ENCODE measurements around the gene INVS. TPM values are rescaled to one million over a fixed set of nuclear protein-coding genes. Genes with fewer than 3 reads are reported as not detected.
"Not testable (repeated sequence)": the region's sequence is repeated elsewhere in the genome, so short reads cannot be mapped to it uniquely, and the experiment has no call there.

The INVS gene
- polyA plus RNA-seq, 1 of the 3 experiments (the other 2 are of a cell fraction): 8.1 TPM

DNA sequence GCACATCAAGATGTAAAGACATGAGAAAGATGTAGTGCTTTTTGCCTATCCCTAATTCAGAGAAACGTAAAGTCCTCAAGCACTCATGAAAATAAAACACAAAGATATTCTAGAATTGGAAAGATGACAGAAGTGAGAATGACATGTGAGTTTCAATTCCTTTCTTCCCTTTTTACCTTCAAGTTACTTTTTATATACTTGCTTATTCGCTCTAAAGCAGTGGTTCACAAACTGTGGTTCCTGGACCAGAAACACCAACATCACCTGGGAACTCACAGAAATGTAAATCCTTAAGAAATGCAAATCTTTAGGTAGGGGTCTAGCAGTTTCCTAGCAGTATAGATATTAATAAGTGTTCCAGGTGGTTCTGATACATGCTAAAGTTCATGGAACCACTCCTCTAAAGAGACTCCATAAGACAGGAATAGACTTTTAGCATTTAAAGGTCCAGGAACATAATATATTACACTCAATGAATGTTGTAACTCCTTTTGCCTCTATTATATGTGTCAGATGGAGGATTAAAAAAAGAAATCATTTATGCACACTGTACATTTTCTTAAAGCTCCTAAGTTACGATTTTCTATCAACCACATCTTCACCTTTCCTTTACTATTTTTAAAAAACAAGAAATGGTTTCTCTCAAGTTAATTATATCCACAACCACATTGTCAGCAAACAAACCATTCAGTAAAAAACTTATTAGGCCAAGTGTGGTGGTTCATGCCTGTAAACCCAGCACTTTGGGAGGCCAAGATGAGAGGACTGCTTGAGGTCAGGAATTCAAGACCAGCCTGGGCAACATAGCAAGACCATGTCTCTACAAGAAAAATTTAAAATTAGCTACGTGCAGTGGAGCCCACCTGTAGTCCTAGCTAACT is 40.1 kb upstream of the INVS start (continued):
- TF ChIP-seq CHD2 (IDR thresholded peaks at IDR 0.05; ENCODE audit: low read length, partially characterized antibody) (no peak), FOXJ3 (CRISPR knock-in tag; IDR thresholded peaks at IDR 0.05) (no peak), NRF1 (IDR thresholded peaks at IDR 0.05; ENCODE audit: low read depth, low read length) (no peak)

DNA sequence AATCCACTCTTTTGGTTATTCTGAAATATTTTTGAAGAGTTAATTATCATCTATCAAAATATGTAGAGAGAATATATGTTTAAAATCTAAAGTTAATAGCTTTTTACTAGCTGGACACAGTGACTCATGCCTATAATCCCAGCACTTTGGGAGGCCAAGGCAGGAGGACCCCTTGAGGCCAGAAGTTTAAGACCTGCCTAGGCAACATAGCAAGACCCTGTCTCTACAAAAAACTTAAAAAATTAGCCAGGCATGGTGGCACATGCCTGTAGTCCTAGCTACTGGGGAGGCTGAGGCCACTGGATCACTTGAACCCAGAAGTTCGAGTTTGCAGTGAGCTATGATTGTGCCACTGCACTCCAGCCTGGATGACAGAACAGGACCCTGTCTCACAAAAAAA is 36.4 kb upstream of the INVS start:
- H3F3A ChIP-seq (replicated peaks; ENCODE audit: insufficient read depth); H2AFZ ChIP-seq (ENCODE audit: low read depth); H3K4me2 ChIP-seq; H3K4me3 ChIP-seq (ENCODE audit: low read depth in 2 of 2, low read length in 1 of 2); H4K20me1 ChIP-seq (ENCODE audit: insufficient read depth); H3K9me2 ChIP-seq; POLR2A ChIA-PET; H3K9me3 ChIP-seq; H3K4me1 ChIP-seq (ENCODE audit: control insufficient read depth in 1 of 2, insufficient read depth in 2 of 2, low read depth in 1 of 2, low read length in 1 of 2); H3K27me3 ChIP-seq (ENCODE audit: insufficient read depth); H3K9ac ChIP-seq; DNase-seq; H3K27ac ChIP-seq (ENCODE audit: low read depth in 2 of 2, low read length in 1 of 2): not testable (repeated sequence)
- WGBS (ENCODE audit: low lambda C conversion rate): 92% methylated on average over 1 of the region's 1 CpG
- peaks cover 47% of the 10 kb centered on the region for H3K79me2 ChIP-seq (ENCODE audit: insufficient read depth)
- CTCF ChIA-PET: interaction anchor here (0.8 kb wide), 1 partner anchor 34 kb away, joined by 3 read pairs; no protein-coding TSS in a partner anchor
- peaks cover 14 to 29% of the 10 kb centered on the region in 2 experiments for H3K36me3 ChIP-seq (replicated peaks in 1 of 2; ENCODE audit: control insufficient read depth in 1 of 2, insufficient read depth in 2 of 2, low read length in 1 of 2)

DNA sequence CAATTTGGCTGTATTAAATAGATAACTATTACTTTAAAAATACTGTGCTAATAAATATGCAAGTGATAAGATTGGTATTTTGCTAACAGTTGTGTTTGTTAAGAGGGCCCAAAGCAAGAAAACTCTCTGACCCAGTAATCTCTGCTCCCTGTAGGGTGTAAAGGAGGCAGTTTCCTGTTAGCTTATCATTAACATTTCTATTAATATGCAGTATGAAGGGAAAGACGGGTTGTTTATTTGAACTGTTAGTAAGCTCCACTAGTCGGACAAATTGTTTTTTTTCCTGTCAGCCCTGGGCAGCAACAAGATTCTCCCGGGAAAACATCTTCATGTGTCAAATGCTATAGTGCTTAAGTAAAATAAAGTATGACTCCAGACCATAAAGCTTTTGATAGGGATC is 35.9 kb upstream of the INVS start:
- H3F3A ChIP-seq (replicated peaks; ENCODE audit: insufficient read depth): peaks cover 3% of the 10 kb centered on the region
- H3K9ac ChIP-seq: no peak overlapping the region
- no peak overlapping the region for H2AFZ ChIP-seq (ENCODE audit: low read depth)
- DNase-seq: no peak
- peaks cover 45% of the 10 kb centered on the region for H3K79me2 ChIP-seq (ENCODE audit: insufficient read depth)
- H3K4me1 ChIP-seq (ENCODE audit: control insufficient read depth in 1 of 2, insufficient read depth in 2 of 2, low read depth in 1 of 2, low read length in 1 of 2): peaks cover 0 to 8% of the 10 kb centered on the region in 2 experiments; a peak in 1 of 4 replicates
- H3K27ac ChIP-seq (ENCODE audit: low read depth in 2 of 2, low read length in 1 of 2): no peak overlapping the region
- no peaks in the 10 kb centered on the region for H4K20me1 ChIP-seq (ENCODE audit: insufficient read depth)
- TF ChIP-seq, protein P1, sequence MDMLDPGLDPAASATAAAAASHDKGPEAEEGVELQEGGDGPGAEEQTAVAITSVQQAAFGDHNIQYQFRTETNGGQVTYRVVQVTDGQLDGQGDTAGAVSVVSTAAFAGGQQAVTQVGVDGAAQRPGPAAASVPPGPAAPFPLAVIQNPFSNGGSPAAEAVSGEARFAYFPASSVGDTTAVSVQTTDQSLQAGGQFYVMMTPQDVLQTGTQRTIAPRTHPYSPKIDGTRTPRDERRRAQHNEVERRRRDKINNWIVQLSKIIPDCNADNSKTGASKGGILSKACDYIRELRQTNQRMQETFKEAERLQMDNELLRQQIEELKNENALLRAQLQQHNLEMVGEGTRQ (IDR thresholded peaks at IDR 0.05; ENCODE audit: borderline replicate concordance, low read depth, low read length): no peak
- TF ChIP-seq MXI1 (IDR thresholded peaks at IDR 0.05; ENCODE audit: low read depth, low read length): no peak
- TF ChIP-seq, protein P2, sequence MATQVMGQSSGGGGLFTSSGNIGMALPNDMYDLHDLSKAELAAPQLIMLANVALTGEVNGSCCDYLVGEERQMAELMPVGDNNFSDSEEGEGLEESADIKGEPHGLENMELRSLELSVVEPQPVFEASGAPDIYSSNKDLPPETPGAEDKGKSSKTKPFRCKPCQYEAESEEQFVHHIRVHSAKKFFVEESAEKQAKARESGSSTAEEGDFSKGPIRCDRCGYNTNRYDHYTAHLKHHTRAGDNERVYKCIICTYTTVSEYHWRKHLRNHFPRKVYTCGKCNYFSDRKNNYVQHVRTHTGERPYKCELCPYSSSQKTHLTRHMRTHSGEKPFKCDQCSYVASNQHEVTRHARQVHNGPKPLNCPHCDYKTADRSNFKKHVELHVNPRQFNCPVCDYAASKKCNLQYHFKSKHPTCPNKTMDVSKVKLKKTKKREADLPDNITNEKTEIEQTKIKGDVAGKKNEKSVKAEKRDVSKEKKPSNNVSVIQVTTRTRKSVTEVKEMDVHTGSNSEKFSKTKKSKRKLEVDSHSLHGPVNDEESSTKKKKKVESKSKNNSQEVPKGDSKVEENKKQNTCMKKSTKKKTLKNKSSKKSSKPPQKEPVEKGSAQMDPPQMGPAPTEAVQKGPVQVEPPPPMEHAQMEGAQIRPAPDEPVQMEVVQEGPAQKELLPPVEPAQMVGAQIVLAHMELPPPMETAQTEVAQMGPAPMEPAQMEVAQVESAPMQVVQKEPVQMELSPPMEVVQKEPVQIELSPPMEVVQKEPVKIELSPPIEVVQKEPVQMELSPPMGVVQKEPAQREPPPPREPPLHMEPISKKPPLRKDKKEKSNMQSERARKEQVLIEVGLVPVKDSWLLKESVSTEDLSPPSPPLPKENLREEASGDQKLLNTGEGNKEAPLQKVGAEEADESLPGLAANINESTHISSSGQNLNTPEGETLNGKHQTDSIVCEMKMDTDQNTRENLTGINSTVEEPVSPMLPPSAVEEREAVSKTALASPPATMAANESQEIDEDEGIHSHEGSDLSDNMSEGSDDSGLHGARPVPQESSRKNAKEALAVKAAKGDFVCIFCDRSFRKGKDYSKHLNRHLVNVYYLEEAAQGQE (IDR thresholded peaks at IDR 0.05; ENCODE audit: low read depth, low read length): no peak
- TF ChIP-seq EZH2phosphoT487 (IDR thresholded peaks at IDR 0.05; ENCODE audit: borderline replicate concordance, low read depth): no peak
- no peak for TF ChIP-seq RCOR1 (IDR thresholded peaks at IDR 0.05; ENCODE audit: low read length)
- no peak for TF ChIP-seq RXRA (IDR thresholded peaks at IDR 0.05; ENCODE audit: borderline replicate concordance, low read depth)
- TF ChIP-seq TAF1 (IDR thresholded peaks at IDR 0.05; ENCODE audit: borderline replicate concordance, low read depth, low read length): no peak
- TF ChIP-seq JUND (IDR thresholded peaks at IDR 0.05): no peak
- TF ChIP-seq NFIC (IDR thresholded peaks at IDR 0.05; ENCODE audit: borderline replicate concordance): no peak
- no peak for TF ChIP-seq CHD2 (IDR thresholded peaks at IDR 0.05; ENCODE audit: low read length, partially characterized antibody)
- no peak for TF ChIP-seq FOXM1 (IDR thresholded peaks at IDR 0.05; ENCODE audit: low read depth)
- TF ChIP-seq RAD21 (IDR thresholded peaks at IDR 0.05; ENCODE audit: low read length): no peak
- TF ChIP-seq RFX5 (IDR thresholded peaks at IDR 0.05; ENCODE audit: low read length): no peak
- TF ChIP-seq, protein P3, sequence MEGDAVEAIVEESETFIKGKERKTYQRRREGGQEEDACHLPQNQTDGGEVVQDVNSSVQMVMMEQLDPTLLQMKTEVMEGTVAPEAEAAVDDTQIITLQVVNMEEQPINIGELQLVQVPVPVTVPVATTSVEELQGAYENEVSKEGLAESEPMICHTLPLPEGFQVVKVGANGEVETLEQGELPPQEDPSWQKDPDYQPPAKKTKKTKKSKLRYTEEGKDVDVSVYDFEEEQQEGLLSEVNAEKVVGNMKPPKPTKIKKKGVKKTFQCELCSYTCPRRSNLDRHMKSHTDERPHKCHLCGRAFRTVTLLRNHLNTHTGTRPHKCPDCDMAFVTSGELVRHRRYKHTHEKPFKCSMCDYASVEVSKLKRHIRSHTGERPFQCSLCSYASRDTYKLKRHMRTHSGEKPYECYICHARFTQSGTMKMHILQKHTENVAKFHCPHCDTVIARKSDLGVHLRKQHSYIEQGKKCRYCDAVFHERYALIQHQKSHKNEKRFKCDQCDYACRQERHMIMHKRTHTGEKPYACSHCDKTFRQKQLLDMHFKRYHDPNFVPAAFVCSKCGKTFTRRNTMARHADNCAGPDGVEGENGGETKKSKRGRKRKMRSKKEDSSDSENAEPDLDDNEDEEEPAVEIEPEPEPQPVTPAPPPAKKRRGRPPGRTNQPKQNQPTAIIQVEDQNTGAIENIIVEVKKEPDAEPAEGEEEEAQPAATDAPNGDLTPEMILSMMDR (IDR thresholded peaks at IDR 0.05): no peak
- no peak for TF ChIP-seq GABPA (IDR thresholded peaks at IDR 0.05; ENCODE audit: low read depth)
- TF ChIP-seq POLR2AphosphoS5 (IDR thresholded peaks at IDR 0.05; ENCODE audit: low read depth, low read length): no peak
- no peak for TF ChIP-seq SIN3A (IDR thresholded peaks at IDR 0.05; ENCODE audit: borderline replicate concordance, low read depth, low read length)
- H3K27me3 ChIP-seq (ENCODE audit: insufficient read depth): no peaks in the 10 kb centered on the region
- ChIA-PET CTCF (interaction anchor here (0.8 kb wide), 1 partner anchor 34 kb away, joined by 3 read pairs; no protein-coding TSS in a partner anchor), POLR2A (no interaction called here)
- H3K9me2 ChIP-seq: no peaks in the 10 kb centered on the region
- no peaks in the 10 kb centered on the region for H3K9me3 ChIP-seq
- no peak overlapping the region for H3K4me3 ChIP-seq (ENCODE audit: low read depth in 2 of 2, low read length in 1 of 2)
- peaks cover 14 to 24% of the 10 kb centered on the region in 2 experiments for H3K36me3 ChIP-seq (replicated peaks in 1 of 2; ENCODE audit: control insufficient read depth in 1 of 2, insufficient read depth in 2 of 2, low read length in 1 of 2)
- no peak overlapping the region for H3K4me2 ChIP-seq
- WGBS (ENCODE audit: low lambda C conversion rate): 86% methylated on average over 3 of the region's 3 CpGs

Measured in SK-N-SH (cell line).